ENCODE measurements around the gene BMPR1A.
A peak's percentile ranks its signal among the peaks of the same experiment; 100 is the strongest.
"Not testable (repeated sequence)": the region's sequence is repeated elsewhere in the genome, so short reads cannot be mapped to it uniquely, and the experiment has no call there.

The BMPR1A gene

GRCh38 chr10:86730227-86730626, 26.2 kb upstream of the BMPR1A start:
- DNase-seq = no peak

DNA sequence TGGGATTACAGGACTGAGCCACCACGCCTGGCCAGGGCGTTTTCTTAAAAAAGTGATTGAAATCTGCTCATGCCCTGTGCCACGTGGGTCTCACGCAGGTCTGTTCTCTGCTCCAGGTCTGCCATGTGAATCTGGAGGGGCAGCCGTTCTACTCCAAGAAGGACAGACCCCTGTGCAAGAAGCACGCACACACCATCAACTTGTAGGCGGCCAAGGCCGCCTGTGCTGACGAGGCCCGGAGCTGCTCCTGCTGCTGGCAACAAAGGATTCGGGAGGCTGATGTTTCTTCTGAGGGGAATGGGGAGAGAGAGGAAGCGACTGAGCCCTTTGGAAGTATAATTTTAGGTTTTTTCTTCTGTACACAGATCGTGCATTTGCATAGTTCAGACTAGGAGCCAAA, 23.6 kb upstream of the BMPR1A start:
- no peak for DNase-seq

DNA sequence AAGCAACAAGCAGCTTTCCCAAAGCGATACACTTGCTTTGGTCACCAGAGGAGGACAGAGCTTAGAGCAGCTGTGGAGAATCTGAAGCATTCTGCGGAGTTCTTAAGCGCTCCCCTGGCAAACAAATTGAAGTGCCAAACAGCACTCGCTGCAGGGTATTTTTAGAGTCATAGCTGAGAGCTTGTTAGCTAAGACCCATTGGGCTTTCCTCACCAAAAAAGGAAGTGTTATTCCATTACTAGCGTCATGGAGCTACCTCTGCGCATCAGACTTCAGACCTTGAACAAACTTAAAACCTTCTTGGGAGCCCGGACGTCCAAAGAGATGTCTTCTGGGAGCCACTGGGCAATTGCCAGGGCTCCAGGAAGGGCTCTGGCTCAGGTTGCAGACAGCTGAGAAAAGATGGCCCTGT, 23.2 kb upstream of the BMPR1A start:
- DNase-seq = no peak

DNA sequence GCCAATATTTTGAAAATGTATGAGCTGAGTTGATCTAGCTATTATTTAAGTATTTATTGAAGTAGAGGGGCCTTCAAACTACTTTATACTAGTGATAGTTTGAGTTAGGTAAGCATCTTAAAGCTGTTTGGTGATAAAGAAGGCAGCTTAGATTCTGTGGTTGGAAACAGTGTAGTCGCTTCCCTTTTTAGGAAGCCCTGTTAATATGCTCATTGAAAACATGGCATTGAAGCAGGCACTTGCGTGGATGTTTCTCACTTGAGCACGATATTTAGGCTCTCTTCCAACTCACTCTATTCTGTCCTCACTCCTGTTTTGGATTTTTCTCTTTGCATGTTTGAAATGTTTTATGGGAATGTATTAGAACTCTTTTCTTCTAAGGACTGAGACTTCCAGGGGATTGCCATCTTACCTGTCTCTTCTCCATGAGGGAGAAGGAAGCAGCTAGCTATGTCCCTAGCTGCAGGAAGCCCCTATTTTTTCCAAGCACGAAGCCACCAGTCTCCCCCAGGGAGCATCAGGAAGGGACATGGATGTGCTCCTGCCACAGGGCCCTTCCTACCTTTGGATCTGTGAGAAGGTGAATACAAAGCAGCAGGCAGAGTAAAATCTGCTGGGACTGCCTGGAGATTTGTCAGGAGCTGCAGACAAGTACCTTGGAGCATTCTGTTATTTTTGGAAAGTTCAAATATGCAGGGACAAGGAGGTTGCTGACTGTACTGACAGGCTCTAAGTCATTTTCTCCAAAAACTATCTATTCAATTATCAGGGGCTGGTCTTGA, 22.0 kb upstream of the BMPR1A start:
- no peak for DNase-seq

DNA sequence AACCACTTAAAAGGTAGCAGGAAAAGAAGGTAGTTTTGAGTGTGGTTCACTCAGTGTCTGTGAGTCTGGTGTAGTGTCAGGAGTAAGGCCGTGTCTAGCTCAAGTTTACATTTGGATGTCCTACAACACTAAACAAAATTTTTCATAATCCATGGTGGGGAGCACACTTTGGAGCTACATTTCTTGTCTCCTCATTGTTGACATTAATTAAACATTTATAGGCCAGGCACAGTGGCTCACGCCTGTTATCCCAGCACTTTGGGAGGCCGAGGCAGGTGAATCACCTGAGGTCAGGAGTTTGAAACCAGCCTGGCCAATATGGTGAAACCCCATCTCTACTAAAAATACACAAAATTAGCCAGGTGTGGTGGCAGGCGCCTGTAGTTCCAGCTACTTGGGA, 21.1 kb upstream of the BMPR1A start:
- DNase-seq = not testable (repeated sequence)

- no peak for DNase-seq
These were observed 14.2 kb upstream of the BMPR1A start for GRCh38 chr10:86742230-86742629.

DNA sequence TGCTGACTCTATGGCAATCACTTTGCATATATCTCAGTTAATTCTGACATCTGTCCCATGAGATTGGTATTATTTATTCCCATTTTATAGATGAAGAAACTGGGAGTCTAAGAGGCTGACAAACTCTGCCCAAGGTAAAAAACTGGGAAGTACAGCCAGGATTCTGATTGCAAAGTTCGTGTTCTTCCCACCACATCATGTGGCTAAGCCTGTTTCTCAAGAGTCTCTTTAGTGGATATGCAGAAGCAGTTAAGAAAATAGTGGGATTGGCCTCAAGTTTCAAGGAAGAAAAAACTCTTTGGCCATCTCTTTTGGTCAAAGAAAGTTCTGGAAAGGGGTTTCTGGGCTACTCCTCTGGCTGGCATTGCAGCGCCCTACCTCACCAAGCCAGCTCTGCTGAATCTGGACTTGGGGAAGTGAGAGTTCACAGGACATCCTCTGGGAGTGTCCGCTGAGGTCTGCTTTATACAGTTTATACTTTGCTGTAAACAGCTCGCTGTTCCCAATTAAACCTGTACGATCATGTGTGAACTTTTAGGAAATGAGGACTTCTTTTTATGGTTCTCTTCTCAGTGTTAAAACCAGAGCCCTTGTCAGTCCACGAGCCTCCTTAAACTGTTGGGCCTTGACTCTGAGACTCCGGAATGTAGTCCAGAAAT, 12.2 kb upstream of the BMPR1A start:
- no peak for DNase-seq

DNA sequence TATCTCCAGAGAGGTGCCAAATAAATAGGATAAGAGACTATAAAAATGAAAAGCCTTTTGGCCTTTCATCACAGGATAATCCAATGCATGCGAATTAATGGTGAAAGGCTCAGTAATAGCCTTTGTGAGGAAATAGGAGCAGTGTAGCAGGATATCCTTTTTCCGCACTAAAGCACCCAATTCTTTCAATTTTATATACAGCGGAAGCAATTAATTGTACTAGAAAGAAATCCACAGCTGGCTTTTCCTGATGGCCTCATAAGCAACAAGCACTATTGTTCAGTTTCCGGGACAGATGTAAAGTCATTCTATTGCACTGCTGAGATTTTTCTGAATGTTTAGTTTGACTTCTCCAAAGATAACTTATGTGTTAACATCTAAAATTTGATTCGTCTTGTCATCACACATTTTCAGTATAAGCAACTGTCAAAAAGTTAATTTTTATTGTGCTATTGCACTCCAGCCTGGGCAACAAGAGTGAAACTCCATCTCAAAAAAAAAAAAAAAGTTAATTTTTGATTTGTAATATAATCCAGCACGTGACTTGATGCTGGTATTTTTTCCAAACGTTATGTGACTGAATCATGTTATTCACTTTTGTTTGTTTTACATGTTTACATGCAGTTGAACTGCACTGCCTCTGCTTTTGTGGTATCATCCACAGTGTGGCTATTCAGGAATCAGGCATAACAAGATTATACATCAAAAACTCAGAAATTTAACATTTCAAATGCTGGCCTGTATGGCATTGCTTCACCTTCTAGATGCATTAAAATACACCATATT, 8.4 kb upstream of the BMPR1A start:
- DNase-seq = no peak

DNA sequence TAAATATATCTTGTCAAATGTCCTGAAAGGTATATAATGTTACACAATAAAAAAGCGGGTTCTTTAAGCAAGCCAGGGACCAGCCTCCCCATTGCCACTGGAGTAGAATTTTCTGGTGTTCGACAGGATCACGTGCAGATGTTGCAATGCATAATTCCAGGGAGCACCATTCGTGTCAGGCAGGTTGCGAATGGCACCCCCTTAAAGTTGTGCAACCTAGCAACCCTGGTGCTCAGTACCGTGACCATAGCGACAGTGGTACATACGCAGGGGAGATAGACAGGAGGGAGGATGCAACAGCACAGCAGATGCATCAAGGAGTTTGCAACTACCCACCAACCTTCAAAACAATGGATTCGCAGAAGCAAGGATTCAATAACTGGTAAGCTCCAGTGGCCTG, 6.6 kb upstream of the BMPR1A start:
- DNase-seq = no peak

- DNase-seq = no peak
These were observed 4.9 kb upstream of the BMPR1A start for GRCh38 chr10:86751477-86751876.

GRCh38 chr10:86752311-86752710, 4.1 kb upstream of the BMPR1A start:
- no peak for DNase-seq

- DNase-seq = peak in 1 of 5 experiments; percentile 39
These were observed 3.4 kb upstream of the BMPR1A start for GRCh38 chr10:86753051-86753450.

DNA sequence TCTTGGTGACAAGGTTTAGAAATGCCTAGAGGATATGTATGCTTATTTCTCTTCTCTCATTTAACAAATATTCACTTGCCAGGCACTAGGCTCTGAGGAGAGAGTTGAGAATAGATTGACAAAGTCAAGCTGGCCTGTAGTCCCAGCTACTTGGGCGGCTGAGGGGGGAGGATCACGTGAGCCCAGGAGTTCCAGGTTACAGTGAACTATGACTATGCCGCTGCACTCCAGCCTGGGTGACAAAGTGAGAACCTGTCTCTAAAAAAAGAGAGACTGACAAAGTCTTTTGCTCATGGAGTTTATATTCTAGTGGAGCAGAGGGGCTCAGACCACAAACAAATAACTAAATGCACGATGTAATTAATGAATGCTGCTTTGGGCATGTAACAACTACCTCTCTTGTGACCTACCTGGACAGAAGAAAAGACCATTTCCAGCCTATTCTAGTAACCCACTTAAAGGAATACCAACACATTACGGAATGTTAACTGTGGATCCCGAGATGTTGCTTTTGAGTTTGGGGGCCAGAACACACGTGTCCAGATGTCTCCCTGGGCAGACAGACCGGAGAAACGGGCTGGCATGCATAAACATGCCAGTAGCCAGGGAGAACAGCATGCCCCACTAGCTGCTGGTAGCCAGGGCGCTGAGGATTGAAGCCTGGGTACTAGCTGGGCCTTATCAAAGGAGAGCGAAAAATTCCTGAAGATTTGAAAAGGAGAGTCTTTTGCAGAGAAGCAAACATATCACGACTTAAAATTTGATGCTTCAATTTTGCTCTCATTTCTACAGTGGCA, 2.6 kb upstream of the BMPR1A start:
- DNase-seq = no peak

- DNase-seq = no peak
These were observed 1.0 kb upstream of the BMPR1A start for GRCh38 chr10:86755454-86755739.

DNA sequence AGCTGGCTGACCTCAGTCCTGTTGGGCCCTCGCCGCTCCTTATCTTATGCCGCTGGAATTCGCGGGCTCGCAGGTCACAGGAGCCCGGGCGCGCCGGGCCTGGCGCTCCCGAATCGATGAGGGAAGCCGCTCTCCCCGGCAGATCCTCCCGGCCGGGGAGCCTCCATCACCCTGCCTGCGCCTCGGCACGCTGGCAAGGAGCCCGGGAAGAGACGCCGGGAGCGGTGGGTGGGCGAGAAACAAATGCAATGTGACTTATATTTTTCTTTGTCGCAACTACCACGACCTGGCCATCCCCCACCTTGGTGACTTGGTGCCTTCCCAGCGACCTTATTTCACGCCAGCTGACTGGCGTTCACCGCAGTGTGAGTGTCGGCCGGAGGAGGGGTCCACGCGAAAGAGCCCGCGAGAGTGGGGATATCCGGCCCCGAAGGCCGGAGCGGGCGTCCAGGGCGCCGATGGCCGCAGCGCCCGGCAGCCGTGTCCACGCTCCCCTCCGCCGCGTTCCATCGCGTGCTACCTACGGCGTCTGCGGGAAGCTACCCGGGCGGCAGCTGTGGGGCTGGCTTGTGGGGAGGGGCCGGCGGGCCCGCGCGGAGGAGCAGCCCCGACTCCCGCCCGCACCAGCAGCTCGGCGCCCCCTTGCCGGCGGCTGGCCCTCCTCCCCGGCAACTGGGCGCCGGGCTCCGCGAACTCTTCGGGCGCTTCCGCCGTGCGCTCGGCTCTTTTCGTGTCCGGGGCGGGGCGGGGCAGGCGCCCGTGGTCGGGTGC, 494 bp upstream of the BMPR1A start:
- DNase-seq = peak; percentile 76 to 91 (median 80)

- DNase-seq = peak in 1 of 5 experiments; percentile 30
These were observed 924 bp downstream of the BMPR1A start for GRCh38 chr10:86757113-86757972.

DNA sequence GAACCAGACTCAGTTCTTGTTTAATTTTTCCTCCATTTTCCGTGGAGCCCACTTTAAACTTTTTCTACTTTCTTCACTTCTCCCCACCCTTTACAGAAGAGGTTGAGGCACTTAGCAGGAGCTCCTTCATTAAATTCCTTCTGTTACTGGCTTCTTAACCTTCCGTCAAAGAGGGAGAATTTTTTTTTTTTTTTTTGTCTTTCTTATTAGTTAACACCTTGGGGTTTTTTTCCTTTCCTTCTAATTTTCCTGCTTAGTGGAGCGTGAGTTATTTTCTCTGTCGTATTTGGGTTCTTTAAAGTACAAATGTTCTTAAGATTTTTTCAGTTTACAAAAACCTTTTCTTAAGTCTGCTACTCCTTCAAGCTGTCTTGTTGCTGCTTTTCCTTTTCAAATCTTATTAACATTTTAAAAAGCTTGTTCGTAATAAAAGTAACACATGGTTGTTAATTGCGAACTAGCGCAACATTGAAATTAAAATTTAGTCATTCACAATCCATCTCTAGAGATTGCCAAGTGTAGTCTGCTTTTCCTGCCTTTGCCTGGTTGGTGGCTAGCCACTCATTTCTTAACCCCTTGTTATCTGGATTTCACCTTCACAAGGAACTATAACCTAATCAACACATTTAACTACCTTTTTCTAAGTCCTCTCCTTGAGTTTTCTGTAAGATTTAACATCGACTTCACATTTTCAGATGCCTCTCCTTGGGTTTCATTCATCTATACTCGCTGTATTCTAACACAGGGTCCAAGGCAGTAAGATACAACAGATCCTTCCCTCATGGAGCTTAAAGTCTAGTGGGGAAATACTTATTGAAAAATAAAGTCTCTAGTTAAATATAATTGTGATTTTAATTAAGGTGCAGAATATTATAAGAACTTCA, 2.0 kb downstream of the BMPR1A start:
- DNase-seq = no peak

- DNase-seq = no peak
These were observed 2.8 kb downstream of the BMPR1A start for GRCh38 chr10:86759073-86759672.

DNA sequence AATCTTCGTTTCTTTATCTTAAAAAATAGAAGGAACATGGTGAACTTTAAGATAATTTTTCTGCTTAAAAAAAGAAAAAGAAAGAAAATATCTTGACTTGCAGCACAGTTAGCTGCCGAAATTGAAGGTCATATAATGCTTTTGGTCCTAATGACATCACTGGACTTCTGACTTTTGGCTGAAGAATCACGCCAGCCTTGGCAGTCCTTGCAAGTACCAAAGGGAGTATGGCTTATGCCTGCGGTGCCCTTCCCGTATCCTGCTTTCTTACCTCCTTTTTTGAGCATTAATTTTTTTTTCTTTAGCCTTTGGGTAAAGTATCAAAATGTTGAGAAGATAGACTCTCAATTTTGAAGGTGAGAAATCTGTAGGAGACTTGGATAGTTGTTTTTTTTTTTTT, 7.0 kb downstream of the BMPR1A start:
- DNase-seq = no peak

DNA sequence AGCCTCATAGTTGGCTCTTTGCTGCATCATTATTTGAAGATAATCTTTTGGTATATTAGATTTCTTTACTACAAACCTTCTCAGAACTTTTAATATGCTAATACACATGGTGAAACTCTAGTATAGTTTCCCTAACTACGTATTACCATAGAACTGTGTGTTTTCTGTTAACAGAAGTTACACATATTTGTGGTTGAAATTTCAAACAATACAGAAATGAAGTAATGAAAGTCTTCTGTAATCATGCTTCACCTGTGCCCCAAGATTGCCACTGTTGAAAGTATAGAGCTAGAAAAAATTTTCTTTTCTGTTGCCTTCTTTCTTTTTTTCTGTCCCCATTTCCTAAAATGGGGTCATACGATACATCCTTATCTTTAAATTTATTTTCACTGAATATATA, 9.1 kb downstream of the BMPR1A start:
- DNase-seq = no peak
